ENCODE data around the gene WNT8A.

WNT8A gene

DNA sequence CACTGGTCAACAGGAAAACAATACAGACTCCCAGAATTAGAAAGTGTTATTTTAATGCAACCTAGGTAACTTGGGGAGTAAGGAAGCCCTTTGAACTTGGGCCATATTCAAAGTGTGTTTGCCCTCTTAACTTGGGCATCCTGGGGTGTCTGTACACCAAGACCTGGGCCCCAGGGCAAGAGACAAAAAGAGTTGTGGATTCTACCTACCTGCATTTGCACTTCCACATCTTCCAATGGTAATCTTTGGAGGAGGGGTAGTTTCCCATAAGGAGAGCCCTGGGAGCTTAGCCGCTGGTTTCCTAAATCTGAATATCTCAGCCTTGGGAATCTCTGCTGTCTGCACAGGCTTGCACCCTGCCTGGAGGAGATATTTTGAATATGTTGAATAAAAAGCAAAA, 8.5 kb downstream of the WNT8A start:
- DNase-seq: no peak

DNA sequence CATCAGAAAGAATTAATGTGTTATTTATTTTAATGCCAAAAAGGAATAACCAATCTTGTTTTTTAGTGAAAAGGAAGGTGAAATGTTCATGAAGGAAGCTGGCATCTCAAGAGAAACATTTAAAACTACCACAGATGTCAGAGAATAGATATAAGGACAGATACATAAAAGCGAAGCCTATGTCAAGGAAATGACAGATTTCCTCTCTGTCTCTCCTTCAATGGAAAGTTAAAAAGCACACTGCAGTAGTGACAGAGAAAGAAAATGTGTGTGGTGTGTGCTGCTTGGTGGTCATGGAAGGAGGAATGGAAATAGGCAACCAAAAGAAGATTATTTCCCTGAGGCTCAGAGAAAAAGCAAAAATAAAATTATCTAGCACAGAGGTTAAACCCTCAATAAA, 9.2 kb downstream of the WNT8A start:
- DNase-seq: no peak

DNA sequence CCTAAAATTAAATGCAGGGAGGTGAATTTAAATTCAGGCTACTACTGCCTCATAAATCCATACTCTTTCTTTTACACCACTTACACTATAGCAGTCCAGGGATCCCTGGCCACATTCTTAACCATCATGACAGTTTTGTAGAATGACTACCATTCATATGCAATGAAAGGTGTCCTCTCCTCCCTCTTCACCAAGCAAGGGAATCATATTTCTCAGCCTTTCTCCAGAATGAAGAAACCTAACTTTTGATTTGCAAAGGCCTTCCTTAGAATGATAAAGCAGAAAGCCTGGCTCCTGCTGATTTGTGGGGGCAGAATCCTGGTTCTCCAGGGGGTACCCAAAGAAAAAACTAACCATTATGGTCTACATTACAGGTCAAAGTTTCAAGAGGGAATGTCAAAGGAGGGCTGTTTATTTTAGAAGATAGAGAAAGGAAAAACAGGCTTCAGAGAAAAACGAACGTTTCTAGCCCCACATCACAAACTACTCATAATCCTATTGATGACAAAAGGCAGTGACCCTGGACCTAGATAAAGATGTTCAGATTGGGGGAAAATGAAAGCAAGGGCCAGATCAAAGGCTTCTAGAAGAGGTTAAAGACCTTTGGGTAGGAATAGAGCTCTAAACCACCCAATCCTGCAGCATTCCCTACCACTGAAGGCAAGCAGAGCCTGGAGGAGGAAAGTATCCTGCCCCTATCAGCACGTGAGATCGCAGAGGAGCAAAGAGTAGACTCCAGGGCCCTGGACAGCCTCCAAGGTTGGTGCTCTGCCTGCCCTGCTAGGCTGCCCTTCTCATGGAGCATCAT, 11.5 kb downstream of the WNT8A start:
- no peak for DNase-seq

DNA sequence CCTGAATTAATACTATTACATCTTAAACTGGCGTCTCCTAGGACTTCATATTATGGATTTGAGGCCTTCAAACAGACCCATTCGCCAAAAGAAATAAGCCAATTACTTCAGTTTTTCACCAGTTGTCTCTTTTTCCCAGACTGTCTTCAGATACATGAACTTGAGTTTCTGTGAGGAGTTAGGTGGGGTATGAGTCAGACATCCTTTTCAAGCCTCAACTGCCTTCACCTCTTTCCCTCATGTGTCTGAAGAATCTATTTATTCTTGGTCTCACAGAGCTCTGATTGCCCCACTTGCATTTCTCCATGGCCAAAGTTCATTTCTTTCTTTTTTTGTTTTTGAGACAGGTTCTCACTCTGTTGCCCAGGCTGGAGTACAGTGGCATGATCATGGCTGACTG, 12.5 kb downstream of the WNT8A start:
- DNase-seq: no peak

DNA sequence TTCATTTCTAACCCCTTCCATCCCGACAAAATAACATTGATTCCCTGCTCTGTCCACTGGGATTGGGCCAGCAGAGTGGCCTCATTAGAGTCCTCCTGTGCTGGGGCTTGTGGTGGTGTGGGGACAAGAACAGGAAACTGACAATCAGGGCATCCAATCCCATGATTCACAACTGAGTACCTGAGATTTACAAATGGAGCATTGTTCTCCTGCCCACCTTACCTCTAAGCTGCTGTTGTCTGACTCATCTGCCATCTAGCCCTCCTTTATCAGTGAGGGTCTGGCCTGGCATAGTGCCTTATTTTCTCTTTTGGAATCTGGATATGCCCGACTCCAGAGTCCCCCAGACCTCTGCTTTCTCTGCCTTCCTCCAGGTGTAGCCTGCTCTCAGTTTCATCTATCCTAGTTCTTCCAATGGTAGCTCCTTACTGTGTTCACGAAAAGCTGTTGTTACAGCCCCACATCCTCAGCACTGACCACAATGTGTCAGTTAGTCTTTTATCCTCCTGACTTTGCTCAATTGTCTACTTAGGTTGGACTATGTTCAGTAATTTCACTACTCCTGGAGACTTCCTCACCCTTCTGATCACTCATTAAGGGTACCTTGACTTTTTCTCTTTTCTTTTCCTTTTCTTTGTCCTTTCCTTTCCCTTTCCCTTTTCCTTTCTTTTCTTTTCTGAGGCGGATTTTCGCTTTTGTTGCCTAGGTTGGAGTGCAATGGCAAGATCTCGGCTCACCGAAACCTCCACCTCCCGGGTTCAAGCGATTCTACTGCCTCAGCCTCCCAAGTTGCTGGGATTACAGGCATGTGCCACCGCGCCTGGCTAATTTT, 13.4 kb downstream of the WNT8A start:
- DNase-seq: no peak

DNA sequence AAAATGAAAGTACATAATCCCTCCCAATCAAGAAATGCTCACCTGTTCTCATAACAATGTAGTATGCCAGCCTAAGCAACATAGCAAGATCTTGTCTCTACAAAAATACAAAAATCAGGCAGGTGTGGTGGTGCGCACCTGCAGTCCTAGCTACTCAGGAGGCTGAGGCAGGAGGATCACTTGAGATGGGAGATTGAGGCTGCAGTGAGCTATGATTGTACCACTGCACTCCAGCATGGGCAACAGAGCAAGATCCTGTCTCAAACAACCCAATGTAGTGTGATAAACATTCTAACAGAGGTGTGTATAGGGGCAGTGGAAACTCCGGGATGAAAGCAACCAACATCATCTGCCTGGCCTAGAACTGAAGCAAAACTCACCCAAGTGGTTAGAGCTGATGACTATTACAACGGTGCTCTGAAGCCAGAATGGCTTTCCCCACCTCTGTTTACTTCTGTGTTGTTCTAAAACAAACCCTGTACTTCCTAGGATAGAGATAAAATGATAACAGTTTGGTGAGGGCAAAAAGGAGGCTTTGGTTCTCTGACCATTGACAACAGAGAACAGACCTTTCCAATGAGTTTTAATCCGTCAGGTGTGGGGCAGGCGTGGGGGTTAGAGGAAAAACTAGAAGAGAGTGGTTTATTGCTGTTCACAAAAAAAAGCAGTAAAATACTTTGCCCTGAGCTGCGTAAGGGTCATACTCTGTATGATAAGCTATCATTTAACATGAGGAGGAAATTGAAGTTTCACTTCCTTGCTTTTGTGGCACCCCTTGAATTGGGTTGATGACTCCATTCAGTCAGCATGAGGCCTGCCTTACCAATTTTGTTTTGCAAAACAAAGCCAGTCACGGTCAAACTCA, 18.9 kb downstream of the WNT8A start:
- no peak for DNase-seq

DNA sequence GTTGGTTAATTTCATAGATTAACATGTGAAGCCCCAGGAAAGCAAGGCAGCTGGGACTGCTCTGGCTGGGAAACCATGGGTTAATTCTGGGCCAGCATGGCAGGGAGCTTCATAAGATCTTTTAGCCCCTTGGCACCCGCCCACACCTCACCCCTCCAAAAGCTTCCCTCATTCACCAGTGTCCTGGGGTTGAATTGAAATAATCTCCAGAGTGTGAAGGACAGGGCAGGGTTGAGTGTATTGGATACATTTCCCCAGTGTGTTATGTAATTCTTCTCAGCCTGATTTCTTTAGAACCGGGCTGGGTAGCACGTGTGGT, 19.4 kb downstream of the WNT8A start:
- DNase-seq: no peak

DNA sequence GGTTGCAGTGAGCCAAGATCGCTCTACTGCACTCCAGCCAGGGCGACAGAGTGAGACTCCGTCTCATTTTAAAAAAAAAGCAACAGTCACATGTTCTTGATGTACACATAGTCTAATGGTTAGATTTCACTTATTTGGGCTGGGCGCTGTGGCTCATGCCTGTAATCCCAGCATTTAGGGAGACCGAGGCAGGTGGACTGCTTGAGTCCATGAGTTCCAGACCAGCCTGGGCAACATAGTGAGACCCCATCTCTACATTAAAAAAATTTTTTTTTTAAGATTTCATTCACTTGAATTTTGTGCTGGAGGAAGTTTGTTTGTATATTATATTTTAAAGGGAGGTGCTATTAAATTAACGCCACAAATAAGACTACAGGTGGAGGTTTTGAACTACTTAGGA, 21.9 kb downstream of the WNT8A start:
- no peak for DNase-seq

DNA sequence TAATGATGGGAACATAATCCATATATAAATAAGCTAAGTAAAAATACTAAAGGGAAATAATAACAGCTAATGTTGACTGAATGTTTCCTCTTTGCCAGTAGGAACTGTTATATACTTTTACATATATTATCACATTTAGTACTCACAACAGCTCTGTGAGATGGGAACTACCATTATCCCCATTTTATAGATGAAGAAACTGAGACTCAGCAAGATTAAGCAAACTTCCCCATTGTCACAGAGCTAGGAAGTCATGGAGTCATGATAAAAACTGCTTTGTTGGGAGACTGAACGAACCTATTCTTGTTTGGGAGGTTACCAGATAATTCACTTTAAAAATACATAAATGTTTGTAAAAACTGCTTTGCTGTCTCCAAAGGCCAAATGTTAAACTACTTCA, 23.4 kb downstream of the WNT8A start:
- no peak for DNase-seq

DNA sequence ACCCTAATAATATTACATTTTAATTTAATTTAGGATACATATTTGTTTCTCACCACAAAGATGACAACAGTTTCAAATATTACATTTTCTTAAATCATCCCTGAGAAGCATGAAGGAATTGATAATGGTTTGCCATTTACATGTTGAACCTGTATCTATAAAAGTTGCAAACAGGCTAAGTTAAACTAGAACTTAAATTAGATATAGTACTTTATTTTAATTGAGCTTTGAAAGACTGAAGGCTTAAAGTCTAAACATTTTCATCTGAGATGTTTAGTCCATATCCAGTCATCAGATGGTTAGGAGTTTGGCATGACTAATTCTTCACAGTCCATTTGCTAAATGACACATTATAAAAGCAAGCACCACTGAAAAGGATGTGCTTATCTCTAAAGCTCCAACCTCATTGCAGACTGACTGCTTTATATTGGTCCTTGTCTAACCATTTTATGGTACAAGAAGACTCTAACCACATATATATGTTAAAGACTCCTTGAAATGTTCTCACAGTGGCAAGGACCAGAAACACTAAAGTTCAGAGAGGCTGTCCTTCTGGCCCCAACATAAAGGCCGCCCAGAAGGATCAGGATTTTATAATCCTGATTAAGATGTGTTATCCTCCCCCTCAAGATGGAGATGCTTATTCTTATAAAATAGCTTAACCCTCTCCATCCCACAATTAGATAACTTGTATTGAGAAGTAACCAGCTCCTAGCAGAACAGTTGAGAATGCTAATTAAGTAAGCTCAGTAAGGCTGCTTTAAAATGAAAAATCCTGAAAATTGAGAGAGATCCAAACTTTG, 25.8 kb downstream of the WNT8A start:
- DNase-seq: no peak

DNA sequence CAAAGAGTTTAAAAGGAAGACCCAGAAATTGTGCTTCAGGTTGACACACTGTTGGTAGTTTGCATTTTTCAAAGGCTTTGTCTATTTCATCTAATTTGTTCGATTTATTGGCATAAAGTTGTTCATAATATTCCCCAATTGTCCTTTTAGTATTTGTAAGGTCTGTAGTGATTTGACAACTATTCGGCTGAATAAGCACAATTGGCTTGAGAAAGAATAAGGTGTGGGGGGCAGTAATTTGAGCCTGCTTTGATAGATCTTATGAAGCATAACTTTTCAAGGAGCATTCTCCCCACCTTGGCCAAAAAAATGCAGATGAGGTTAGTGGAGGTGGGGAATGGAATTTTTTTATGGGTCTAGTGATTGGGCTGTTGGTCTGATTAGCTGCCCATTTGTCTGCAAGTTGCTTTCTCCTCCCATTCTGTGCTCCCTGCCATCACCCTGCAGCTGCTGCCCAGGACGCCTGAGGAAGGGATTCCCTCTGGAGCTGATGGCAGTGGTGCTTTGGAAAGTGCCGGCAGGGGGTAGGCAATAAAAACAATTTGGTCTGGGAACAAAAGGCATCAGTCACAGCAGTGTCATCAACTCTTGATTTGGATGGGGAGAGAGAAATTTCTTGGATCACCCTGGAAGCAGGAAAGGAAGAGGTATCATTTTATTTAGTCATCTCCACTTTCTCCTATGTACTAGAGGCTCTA, 26.6 kb downstream of the WNT8A start:
- DNase-seq: no peak

DNA sequence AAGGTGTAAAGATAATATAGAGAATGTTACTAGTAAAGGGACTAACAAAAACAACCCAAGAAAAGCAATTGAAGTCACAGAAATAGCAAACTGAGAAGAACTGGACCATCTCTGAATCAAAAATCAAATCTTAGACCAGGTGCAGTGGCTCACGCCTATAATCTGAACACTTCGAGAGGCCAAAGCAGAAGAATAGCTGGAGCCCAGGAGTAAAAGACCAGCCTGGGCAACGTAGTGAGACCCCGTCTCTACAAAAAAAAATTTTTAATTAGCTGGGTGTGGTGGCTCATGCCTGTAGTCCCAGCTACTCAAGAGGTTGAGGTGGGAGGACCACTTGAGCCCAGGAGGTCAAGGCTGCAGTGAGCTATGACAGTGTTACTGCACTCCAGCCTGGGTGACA, 27.3 kb downstream of the WNT8A start:
- no peak for DNase-seq

DNA sequence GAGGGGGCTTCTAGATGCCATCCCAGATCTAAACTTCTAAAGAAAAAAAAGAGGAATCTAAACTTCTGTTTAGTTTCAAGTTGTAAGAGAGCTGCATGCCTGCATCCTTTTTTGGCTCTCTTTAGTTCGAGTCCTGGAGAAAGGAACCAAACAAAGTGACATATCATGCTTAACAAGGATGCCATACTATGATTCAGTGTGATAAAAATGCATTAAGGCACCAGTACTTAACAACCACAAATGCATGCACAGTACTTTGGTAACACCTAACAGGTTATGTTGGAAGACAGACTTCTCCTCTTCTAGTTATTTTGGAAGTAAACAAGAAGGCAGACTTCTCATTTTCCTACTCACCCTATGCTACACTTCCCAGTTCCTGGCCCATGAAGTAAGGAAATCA, 28.1 kb downstream of the WNT8A start:
- no peak for DNase-seq

DNA sequence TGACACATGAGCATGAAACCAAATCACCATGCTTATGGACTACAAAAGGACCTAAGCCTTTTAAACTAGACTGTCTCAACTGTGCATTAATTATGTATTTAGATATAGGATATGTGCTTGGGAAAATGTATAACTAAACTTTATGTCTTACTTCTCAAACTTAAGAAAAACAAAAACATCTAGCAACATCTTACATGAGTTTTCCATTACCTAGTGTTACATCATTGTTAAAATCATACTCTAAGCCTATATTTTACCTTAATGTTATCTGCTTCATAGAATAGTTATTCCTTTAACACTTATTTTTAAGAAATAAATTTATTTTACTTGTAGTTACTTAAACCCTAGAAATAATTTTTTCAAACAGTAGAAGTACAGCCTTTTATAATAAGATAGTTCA, 31.4 kb downstream of the WNT8A start:
- DNase-seq: no peak

DNA sequence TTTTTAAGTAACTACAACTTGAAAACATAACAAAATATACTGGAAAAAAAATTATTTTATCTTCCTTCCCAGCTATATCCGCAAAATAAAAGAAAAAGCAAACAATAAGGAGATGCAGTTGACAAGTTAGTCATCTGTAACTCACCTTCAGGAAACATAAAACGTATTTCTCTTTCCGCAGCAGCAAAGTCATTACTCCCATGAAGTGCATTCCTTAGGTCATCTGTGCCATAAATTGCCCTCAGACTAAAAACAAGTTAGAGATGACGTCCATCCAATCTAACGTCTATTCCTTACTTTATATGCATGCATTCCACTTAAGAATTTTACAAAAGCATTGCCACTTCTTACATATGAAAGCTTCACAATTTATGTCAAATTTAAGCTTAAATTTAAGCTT, 44.5 kb downstream of the WNT8A start:
- no peak for DNase-seq

DNA sequence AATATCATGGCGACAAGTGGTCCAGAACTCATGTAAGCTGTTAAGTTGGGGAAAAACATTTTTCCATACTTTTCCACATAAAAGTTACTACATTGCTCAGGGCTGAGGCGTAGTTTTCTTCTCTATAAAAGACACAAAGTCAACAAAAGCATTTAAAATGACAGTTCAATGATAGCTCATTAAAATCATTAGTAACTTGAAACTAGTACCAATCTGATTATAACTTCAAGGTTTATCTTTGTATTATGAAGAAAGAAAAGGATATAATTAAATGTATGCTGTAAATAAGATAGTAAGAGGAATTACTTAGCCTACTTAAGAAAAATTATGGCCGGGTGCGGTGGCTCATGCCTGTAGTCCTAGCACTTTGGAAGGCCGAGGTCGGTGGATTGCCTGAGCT, 45.5 kb downstream of the WNT8A start:
- no peak for DNase-seq

DNA sequence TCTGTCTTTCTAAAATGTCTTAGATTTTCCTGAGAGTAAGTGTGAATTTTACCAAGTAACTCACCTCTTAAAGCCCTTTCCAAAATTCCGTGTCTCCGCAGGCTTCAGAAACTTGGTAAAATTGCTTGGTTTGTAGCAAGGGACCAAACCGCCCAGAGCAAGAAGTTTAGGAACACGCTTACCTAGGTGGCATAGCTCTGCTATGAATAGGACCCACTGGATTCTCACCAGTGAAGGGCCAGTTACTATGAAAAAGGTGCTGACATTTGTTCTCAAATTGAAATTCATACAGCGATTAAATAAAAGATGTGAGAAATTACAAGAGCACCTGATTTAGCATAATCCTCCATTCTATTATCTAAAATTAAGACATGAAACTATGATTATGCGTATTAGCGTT, 48.7 kb downstream of the WNT8A start:
- no peak for DNase-seq

DNA sequence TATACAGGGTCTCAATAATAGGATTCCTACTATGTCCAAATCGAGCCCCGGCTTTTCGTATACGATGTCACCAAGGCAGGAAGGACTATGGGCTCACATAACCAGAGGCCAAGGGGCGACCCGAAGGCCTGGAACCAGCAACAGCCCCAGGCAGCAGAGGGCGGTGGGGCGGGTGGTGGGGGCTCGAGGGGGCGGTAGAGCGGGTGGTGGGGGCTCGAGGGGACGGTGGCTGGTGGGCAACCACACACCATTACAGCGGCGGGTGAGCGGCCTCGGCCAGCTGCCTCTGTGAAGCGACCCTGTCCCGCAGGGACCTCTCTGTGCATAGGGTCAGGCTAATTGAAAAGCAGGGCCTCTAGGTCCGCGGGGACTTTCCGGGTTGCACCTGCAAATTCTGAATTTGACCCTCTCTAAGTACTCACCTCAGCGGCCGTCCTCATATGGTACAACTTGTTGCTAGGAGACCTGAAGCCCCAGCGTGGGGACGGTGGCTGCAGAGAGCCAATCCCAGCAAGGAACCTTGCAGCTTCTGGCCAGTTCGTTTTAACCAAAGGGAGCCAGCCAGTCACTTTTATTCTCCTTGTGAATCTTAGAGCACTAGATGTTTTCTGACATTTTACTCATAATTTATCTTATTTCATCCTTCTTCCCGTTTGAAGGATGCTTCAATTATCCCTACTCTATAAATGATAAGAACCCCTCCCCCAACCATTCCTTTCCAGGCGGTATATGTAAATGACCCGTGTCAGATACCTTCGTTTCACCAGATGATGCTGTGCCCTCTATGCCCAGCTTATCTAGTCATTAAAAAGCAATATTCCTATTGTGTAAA, 55.3 kb downstream of the WNT8A start, which contains the start of gene NME5:
NME5 (minus strand) TSS at position 480 of the 832 bp plus-strand sequence. CDS start 648 bp downstream, outside the sequence.
- DNase-seq: no peak

DNA sequence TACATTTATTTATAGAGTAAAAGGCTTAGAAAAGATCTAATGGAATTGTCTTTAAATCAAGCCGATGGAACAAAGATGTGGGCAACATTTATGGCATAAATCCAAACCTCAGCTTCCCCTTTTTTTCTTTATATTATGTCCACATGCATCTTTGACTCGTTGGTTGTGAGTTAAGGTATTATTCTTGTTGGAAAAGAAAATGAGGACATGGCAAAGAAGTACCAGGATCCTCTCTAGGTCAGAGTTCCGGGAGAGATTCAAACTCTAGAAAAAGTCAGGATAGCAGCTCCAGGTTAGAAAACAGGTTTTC, 55.9 kb downstream of the WNT8A start:
- no peak for DNase-seq

DNA sequence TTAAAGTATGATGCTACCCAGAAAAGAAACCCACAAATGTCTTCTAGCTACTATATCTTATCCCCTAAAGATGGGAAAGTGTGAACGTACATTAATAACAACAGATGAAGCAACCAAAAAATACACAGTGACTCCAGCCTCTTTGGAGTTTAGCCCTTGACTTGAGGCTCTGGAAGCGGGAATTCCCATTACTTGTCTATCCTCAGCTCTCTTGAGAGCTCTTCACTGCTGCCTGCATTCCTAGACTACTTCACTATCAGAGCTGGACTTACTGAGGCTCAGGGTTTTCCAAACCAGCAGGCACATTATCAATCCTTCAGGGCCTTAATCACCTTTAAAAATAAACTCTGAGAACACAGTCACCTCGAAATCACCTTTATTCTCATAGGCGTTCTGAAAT, 56.4 kb downstream of the WNT8A start:
- DNase-seq: no peak
